ENCODE measurements around the gene SPOPL.

Gene SPOPL

DNA sequence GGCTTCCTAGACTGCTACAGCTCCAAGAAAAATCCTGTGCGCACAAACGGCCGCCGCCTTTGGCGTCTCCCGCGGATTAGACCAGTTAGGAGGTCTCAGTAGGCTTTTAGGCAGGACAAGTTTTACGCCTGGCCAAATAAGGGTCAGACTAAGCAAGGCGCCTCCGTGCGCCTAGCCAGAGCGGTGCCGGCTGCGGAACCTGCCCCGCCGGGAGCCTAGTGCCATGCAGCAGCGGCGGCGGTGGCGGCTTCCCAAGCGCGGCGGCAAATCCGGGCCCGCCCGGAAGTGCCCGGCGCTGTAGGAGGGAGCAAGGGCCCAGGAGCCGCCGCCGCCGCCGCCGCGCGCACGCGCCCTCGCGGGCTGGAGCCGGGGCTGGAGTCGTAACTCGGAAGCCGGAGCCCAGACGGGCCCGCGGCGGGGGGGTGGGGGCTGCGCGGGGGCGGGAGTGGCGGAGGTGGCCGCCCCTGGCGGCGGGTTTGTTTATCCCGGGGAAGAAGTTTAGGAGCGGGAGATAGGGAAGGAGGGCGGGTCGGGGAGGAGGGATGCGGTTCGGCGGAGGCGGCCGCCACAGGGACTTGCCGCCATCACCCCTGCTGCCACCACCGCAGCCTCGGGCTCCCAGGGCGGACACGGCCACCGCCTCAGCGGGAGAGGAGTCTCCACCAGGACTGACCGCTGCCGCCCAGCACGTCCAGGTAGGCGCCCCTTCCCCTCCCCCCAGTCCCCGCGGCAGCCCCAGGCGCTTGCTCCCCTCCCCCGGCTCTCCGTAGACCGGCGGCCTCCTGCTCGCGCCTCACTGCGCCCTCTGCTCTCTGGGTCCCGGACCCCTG lies at the start of gene SPOPL:
Gene SPOPL, plus strand, starts transcription at position 346 of the 830 bp plus-strand sequence. CDS start 48,447 bp downstream, outside the sequence.
- TF ChIP-seq GATA3 (IDR thresholded peaks at IDR 0.05; ENCODE audit: low read depth, low read length), result no peak
- no peak for TF ChIP-seq GATA2 (IDR thresholded peaks at IDR 0.05; ENCODE audit: low read depth, low read length)

DNA sequence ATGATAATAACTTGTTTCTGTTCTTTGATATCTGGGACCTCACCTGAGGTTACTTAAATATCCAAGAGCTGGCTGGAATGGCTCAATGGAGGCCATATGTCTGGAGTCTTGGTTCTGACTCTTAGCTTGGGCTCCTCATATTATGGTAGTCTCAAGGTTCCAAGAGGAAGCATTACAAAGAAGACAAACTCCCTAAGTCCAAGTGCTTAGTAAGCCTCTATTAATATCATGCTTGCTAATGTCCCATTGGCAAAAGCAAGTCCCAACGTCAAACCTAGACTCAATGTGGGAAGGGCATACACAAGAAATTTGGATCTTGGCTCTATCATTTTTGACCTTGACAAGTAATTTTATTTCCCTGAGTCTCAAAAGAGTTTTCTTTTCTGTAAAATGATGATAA lies 49.2 kb upstream of the SPOPL start:
- TF ChIP-seq GATA2 (IDR thresholded peaks at IDR 0.05; ENCODE audit: low read depth, low read length) (no peak), GATA3 (IDR thresholded peaks at IDR 0.05; ENCODE audit: low read depth, low read length) (no peak)

DNA sequence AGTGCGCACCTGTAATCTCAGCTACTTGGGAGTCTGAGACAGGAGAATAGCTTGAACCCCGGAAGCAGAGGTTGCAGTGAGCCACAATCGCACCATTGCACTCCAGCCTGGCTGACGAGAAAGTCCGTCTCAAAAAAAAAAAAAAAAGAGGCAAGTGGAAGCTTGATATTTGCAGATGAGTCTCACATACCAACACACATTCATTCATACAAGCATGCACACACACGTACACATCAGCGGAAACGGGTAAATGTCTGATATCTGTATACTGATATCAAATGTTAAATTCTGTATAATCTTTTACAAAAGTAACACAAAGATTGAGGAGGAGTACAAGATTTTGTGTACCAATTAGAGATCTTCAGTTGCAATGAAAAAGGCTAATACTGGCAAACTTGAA lies 47.8 kb upstream of the SPOPL start:
- TF ChIP-seq GATA3 (IDR thresholded peaks at IDR 0.05; ENCODE audit: low read depth, low read length) (no peak), GATA2 (IDR thresholded peaks at IDR 0.05; ENCODE audit: low read depth, low read length) (no peak)

DNA sequence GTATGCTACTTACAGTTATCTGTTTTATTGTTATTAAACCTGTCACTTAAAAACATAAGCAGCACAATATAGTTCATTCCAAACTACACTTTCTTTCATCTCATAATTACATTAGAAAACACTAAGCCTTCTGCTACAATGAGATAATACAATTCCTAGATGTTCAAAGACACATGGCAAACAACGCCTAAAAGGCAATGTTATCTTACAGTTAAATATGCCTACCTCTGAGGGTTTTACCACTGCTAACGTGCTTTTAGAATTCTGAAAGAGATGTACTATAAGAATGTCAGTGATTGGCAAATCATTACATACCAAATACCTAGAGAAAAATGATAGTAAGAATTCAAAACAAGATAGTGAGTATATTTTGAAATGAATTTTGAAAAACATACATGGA lies 46.8 kb upstream of the SPOPL start:
- TF ChIP-seq GATA3 (IDR thresholded peaks at IDR 0.05; ENCODE audit: low read depth, low read length) (no peak), GATA2 (IDR thresholded peaks at IDR 0.05; ENCODE audit: low read depth, low read length) (no peak)

DNA sequence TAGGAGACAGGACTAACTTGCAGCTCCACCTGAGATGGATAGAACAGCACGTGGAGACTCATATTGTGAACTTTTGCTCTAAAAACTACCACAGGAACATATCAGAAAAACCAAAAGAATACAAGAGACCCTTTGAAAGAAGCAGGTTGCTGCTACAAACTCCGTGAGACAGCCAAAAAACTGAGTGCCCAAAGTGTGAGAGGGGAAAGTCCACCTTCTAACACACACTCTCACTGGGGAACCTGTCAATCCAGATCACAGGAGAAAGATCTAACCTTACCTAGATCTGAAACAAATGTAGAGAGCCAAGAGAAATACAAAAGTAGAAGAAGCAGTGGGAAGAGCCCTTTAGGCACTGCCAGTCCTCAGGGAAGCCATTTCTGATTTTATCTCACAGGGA lies 46.3 kb upstream of the SPOPL start:
- TF ChIP-seq GATA3 (IDR thresholded peaks at IDR 0.05; ENCODE audit: low read depth, low read length) (no peak), GATA2 (IDR thresholded peaks at IDR 0.05; ENCODE audit: low read depth, low read length) (no peak)

DNA sequence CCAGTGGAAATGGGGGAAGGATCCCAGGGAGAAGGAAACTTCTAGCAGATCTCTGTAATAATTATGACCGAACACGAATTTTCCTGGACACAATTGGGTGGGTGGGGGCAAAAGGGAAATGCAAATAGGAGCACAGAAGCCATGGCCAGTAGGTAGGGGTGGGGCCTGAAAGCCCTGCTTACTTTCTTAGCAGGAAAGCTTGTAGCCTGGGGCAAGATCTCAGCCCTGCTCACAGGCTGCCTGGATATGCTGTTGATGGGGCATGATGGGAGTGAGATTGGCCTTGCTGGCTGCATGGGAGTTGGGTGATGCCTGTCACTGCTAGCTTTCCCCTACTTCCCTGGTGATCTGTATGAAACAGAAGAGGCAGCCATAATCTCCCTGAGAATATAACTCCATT lies 45.9 kb upstream of the SPOPL start:
- TF ChIP-seq GATA3 (IDR thresholded peaks at IDR 0.05; ENCODE audit: low read depth, low read length) (no peak), GATA2 (IDR thresholded peaks at IDR 0.05; ENCODE audit: low read depth, low read length) (no peak)

DNA sequence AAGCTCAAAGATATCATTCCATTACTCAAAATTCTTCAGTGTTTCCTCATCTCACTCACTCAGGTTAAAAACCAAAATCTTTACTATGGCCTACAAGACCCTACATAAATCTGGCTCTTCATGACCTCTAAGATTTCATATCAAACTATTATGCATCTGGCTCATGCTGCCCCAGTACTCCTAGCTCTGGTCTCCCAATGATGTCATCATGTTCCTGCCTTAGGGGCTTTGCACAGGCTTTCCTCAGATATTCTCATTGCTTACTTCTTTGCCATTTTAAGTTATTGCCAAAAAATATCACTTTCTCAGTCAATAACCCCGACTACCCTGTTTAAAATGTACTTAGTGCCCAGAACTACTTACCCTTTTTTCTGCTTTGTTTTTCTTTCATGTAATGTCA lies 33.0 kb upstream of the SPOPL start:
- no peak for TF ChIP-seq GATA2 (IDR thresholded peaks at IDR 0.05; ENCODE audit: low read depth, low read length)
- no peak for TF ChIP-seq GATA3 (IDR thresholded peaks at IDR 0.05; ENCODE audit: low read depth, low read length)

DNA sequence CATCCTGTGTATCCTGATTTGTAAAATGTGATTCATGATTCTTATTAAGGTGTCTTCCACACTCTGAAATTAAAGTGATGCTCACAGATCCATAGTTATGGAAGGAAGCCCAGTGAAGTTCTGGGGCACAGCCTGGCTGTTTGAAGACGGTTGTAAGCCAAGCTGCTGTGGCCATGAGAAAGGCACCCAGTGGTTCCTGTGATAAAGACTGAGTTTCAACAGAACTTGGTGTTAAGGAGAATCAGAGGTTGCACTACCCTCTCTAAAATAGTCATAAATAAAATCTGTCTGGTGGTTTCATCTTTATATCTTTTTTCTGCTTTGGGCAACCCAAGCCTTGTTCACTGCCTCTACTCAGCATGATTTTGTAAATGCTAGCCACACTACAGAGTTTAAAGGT lies 32.2 kb upstream of the SPOPL start:
- TF ChIP-seq GATA3 (IDR thresholded peaks at IDR 0.05; ENCODE audit: low read depth, low read length), result no peak
- TF ChIP-seq GATA2 (IDR thresholded peaks at IDR 0.05; ENCODE audit: low read depth, low read length), result no peak

DNA sequence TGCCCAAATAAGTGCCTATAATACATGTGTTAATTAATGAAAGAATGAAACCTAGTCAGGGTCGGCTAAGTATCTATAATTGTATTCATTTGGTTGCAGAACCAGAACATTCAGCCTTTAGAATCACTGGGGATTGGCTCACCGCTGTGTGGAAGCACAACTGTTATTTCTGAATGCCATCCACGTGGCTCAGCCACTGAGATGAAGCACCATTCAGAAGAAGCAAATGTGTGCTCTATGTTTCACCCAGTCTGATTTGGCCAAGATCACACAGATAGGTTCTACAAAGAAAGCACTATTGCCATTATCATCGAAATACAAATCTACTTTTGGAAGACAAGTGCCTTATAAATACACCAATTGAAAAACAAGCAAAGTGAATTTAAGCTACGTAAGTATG lies 30.6 kb upstream of the SPOPL start:
- TF ChIP-seq GATA2 (IDR thresholded peaks at IDR 0.05; ENCODE audit: low read depth, low read length), result no peak
- TF ChIP-seq GATA3 (IDR thresholded peaks at IDR 0.05; ENCODE audit: low read depth, low read length), result no peak

DNA sequence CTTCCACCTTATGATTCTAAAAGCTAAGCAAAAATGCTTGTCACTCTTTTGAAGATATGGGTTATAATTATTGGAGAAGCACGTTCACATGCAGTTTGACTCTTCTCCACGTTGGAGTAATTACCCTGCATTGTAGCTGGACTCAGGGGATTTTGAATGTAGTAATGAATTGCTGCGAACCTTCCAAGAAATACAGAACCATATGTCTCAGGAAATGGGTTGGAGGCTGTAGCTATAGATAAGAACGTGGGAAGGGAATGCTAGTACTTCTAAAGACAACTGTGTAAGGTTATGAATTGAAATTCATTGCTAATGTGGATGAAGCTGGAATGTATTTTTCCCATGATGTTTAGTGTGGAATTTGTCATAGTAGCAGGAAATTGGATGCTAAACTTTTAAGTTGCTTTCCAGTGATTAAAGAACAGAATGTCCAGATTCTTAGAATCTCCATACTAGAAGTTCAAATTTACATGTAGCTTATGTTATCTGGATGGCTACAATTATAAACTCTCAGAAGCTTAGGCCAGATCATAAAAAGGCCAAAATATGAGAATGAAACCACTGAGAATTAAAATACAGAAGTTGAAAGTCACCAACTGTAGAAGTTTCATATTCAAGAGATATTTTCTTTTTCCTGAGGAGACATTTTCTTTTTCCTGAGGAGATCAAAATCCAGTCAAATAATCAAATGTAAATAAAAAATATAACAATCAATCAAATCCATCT lies 27.3 kb upstream of the SPOPL start:
- TF ChIP-seq GATA3 (IDR thresholded peaks at IDR 0.05; ENCODE audit: low read depth, low read length), result no peak
- TF ChIP-seq GATA2 (IDR thresholded peaks at IDR 0.05; ENCODE audit: low read depth, low read length), result no peak

DNA sequence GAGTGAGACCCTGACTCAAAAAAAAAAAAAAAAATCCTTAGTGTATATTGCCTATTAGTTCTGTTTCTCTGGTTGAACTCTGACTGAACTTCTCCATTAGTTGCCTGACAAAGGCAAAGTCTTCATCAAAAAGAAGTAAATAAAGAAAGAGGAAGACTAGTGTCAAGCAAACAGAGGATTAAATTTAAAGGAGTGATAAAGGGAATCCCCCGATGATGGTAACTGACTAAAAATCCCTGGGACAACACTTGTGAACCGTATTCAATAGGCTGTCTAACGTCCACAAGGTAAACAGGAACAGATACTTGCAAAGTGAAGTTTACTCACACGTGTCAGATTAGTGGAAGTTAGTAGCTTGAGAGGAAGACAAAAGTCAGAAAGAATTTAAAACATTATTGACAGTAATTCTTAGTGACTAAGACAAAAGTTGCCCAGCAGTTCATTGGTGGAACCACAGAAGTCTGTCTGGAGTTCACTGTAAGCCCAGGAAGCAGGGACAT lies 26.2 kb upstream of the SPOPL start:
- TF ChIP-seq GATA3 (IDR thresholded peaks at IDR 0.05; ENCODE audit: low read depth, low read length) (no peak), GATA2 (IDR thresholded peaks at IDR 0.05; ENCODE audit: low read depth, low read length) (no peak)

DNA sequence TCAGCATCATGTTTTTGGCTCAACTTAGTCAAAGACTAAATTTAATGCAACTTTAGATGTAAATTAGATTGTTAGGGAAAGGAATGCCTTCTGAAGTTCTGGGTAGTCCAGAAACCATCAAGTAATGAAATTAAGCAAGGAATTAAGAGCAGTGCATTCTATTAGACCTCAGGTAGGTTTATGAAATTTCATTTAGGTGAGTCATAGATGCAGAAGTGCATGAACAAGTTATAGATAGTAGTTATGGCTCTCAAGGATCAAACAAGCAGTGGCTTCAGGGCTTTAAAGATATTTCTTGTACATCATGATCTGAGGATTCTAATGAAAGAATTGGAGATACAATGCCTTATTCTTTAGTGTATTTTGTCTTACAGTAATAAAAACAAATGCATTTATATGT lies 25.4 kb upstream of the SPOPL start:
- no peak for TF ChIP-seq GATA2 (IDR thresholded peaks at IDR 0.05; ENCODE audit: low read depth, low read length)
- no peak for TF ChIP-seq GATA3 (IDR thresholded peaks at IDR 0.05; ENCODE audit: low read depth, low read length)

DNA sequence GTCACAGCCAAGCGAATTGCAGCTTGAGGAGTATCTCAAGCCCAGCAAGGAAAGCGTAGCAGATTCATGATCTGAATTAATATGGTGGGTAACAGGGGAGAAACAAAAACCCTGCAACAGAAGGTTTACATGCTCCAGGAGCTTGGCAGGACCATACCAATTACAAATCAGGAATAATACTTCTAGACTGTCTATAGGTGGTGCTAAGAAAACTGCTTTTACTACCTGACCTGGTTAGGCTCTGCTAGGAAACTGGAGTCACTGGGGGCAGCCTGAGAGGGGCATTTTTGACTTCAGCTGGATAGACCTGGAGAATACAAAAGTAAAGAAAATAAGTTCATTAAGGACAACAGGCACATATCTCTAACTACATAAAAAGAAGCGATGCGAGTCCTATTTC lies 24.6 kb upstream of the SPOPL start:
- no peak for TF ChIP-seq GATA2 (IDR thresholded peaks at IDR 0.05; ENCODE audit: low read depth, low read length)
- TF ChIP-seq GATA3 (IDR thresholded peaks at IDR 0.05; ENCODE audit: low read depth, low read length), result no peak

DNA sequence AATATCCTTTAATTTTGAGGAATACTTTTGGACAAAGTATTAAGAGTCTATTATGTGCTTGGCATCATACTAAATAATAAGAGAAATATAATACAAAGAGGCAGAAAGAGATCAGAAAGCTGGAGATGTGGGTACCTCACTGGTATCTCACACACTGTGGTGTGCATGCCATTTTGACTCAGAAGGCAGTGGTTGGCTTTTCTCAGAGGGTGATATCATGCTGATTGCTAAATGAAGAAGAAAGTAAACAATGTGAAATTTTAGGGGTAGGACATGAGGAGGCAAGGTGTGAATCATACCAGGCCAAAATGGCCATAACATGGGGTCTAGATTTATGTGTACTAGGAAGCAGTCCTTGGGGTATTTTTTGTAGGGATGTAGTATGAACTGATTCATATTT lies 16.6 kb upstream of the SPOPL start:
- no peak for TF ChIP-seq GATA2 (IDR thresholded peaks at IDR 0.05; ENCODE audit: low read depth, low read length)
- TF ChIP-seq GATA3 (IDR thresholded peaks at IDR 0.05; ENCODE audit: low read depth, low read length), result no peak

All from SH-SY5Y (cell line).